ENCODE results near the gene CD63.

CD63 gene

DNA sequence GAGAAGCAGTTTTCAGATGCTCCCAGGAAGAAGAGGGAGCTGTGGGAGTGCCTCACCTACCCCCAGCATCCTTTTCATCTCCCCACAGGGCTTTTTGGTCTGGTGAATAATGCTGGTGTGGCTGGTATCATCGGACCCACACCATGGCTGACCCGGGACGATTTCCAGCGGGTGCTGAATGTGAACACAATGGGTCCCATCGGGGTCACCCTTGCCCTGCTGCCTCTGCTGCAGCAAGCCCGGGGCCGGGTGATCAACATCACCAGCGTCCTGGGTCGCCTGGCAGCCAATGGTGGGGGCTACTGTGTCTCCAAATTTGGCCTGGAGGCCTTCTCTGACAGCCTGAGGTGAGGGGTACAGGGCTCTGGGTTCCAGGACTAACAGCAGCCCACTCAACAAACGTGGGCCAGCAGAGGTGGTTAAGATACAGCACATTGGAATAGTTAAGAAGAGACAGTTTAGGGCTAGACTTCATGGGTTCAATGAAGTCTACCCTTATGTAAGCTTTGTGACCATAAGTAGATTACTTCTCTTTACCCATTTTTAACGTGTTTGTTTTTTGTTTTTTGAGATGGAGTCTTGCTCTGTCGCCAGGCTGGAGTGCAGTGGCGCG lies 7.1 kb downstream of the CD63 start:
- no peak for DNase-seq (ENCODE audit: extremely low spot score)
- ChIA-PET CTCF (interaction anchor here (1.5 to 1.6 kb wide), 2 partner anchors 16 to 40 kb away, joined by 6 to 9 read pairs; a partner anchor contains a TSS), POLR2A (interaction anchor here (0.5 to 1.3 kb wide), 2 partner anchors 12 to 63 kb away, joined by 3 read pairs; no protein-coding TSS in a partner anchor)
- TF ChIP-seq BHLHE40 (IDR thresholded peaks at IDR 0.05; ENCODE audit: borderline replicate concordance) (no peak), HDGF (IDR thresholded peaks at IDR 0.05; ENCODE audit: borderline replicate concordance) (no peak), SP1 (IDR thresholded peaks at IDR 0.05) (no peak), NFRKB (IDR thresholded peaks at IDR 0.05) (no peak), FOXA1 (IDR thresholded peaks at IDR 0.05) (no peak), ARNT (IDR thresholded peaks at IDR 0.05) (no peak), ELF4 (IDR thresholded peaks at IDR 0.05) (no peak)

DNA sequence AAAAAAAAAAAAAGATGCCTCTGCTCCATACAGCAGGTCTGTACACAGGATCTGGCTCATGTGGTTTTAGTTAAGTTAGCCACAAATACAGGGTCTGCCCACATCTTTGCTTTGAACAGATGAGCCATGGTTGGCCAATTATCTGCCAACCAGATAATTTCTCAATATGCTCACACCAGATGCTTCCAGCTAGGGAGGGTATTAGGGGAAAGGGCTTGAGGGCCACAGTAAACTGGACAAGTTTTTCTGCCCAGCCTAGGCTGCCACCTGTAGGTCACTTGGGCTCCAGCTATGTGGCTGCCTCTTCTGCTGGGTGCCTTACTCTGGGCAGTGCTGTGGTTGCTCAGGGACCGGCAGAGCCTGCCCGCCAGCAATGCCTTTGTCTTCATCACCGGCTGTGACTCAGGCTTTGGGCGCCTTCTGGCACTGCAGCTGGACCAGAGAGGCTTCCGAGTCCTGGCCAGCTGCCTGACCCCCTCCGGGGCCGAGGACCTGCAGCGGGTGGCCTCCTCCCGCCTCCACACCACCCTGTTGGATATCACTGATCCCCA lies 7.8 kb downstream of the CD63 start:
- ChIA-PET CTCF (interaction anchor here (1.5 to 1.6 kb wide), 2 partner anchors 17 to 39 kb away, joined by 6 to 9 read pairs; a partner anchor contains a TSS), POLR2A (interaction anchor here (0.7 to 1.3 kb wide), 4 partner anchors 9 to 74 kb away, joined by 3 to 4 read pairs (median 3); no protein-coding TSS in a partner anchor)
- TF ChIP-seq HDGF (IDR thresholded peaks at IDR 0.05; ENCODE audit: borderline replicate concordance) (no peak), FOXA1 (IDR thresholded peaks at IDR 0.05) (no peak)
- DNase-seq (ENCODE audit: extremely low spot score), result no peak

DNA sequence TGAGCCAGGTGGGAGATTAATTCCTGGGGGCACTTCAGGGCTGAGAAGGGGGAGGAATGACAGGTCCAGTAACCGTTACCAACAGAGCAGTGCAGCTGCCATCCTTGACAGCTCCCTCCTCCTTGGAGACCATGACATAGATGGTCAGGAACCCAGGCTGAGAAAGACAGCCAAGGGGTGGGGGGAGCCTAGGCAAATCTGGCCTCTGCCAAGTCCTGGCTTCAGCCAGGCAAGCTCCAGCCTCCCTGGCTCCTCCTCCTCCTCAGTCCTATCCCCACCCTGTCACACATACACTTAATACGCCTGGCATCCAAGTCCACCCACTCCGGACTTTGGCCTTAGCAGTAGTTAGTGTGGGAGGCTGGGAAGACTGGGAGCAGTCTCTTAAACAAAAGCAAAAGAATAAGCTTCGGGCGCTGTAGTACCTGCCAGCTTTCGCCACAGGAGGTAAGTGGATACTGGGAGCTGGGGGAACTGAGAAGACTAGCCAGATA lies 8.7 kb downstream of the CD63 start, which contains the start of gene RDH5:
Gene RDH5 (plus strand): TSS at position 323 of the 494 bp plus-strand sequence. CDS start 792 bp downstream, outside the sequence.
- TF ChIP-seq FOXA1 (IDR thresholded peaks at IDR 0.05), result no peak
- TF ChIP-seq FOXM1 (IDR thresholded peaks at IDR 0.05; ENCODE audit: borderline replicate concordance), result no peak
- no peak for TF ChIP-seq LEF1 (IDR thresholded peaks at IDR 0.05; ENCODE audit: borderline replicate concordance)
- no peak for TF ChIP-seq BHLHE40 (IDR thresholded peaks at IDR 0.05; ENCODE audit: borderline replicate concordance)
- no peak for TF ChIP-seq SUZ12 (IDR thresholded peaks at IDR 0.05)
- no peak for TF ChIP-seq NFRKB (IDR thresholded peaks at IDR 0.05)
- no peak for DNase-seq (ENCODE audit: extremely low spot score)
- POLR2A ChIA-PET, result interaction anchor here (0.8 to 5.4 kb wide), 6 partner anchors 9 to 109 kb away, joined by 3 to 30 read pairs (median 3); partner anchors contain the start of genes CD63 and DNAJC14
- CTCF ChIA-PET, result interaction anchor here (0.8 to 1.6 kb wide), 3 partner anchors 10 to 64 kb away, joined by 3 to 9 read pairs (median 3); a partner anchor contains a TSS

DNA sequence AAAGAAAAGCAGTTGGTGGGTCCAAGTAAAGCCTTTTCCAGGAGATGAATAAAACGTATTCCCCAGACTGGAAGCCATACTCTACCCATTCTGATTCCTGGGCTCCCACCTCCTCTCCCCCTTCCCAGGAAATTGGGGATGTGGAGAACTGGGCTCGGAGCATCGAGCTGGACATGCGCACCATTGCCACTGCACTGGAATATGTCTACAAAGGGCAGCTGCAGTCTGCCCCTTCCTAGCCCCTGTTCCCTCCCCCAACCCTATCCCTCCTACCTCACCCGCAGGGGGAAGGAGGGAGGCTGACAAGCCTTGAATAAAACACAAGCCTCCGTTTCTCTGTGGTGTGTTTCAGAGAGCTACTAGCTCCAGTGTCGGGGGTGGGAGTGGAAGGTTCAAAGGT lies 9.4 kb downstream of the CD63 start:
- CTCF ChIA-PET, result interaction anchor here (0.6 to 0.9 kb wide), 3 partner anchors 9 to 63 kb away, joined by 3 read pairs; partner anchors contain the start of gene ITGA7
- no peak for TF ChIP-seq ARNT (IDR thresholded peaks at IDR 0.05)
- no peak for TF ChIP-seq FOXA1 (IDR thresholded peaks at IDR 0.05)
- TF ChIP-seq L3MBTL2 (conservative IDR thresholded peaks at IDR 0.05), result no peak
- POLR2A ChIA-PET, result interaction anchor here (1.1 to 5.4 kb wide), 3 partner anchors 10 to 110 kb away, joined by 3 to 30 read pairs (median 6); partner anchors contain the start of genes CD63 and DNAJC14
- no peak for DNase-seq (ENCODE audit: extremely low spot score)

DNA sequence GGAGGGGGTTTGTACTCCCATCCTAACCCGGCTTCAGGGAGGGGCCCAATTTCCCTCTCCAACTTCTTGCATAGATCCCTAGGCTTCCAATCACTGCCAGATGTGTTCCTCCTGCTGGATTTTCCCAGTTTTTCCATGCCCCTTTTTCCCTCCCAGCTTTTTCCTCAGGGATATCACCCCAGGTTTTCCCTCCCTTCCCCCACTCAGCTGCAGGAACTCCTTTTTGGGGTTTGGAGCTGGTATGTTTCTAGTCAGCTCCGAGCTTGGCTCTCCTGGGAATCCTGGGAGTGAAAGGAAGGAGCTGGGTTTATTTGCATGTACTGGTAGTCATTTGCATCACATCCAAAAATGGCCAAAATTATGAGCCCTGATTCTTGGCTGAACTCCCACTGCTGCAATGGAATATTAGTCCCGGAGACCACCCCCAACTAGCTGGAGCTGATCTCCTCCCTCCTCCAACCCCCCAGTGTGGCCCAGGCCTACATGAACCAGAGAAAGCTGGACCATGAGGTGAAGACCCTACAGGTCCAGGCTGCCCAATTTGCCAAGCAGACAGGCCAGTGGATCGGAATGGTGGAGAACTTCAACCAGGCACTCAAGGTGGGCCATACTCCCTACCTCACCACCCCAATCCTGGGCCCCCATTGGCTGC lies 10.1 kb downstream of the CD63 start:
- ChIA-PET POLR2A (interaction anchor here (1.6 to 5.4 kb wide), 2 partner anchors 11 to 37 kb away, joined by 6 to 30 read pairs; partner anchors contain the start of gene CD63), CTCF (interaction anchor here (0.6 to 3.7 kb wide), 2 partner anchors 11 to 19 kb away, joined by 3 to 17 read pairs; partner anchors contain the start of gene ITGA7)
- no peak for TF ChIP-seq ELF4 (IDR thresholded peaks at IDR 0.05)
- TF ChIP-seq, protein P1, sequence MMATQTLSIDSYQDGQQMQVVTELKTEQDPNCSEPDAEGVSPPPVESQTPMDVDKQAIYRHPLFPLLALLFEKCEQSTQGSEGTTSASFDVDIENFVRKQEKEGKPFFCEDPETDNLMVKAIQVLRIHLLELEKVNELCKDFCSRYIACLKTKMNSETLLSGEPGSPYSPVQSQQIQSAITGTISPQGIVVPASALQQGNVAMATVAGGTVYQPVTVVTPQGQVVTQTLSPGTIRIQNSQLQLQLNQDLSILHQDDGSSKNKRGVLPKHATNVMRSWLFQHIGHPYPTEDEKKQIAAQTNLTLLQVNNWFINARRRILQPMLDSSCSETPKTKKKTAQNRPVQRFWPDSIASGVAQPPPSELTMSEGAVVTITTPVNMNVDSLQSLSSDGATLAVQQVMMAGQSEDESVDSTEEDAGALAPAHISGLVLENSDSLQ (IDR thresholded peaks at IDR 0.05), result no peak
- TF ChIP-seq CTBP1 (IDR thresholded peaks at IDR 0.05; ENCODE audit: borderline replicate concordance), result no peak
- TF ChIP-seq SP1 (IDR thresholded peaks at IDR 0.05), result no peak
- TF ChIP-seq L3MBTL2 (conservative IDR thresholded peaks at IDR 0.05), result no peak
- TF ChIP-seq FOXA1 (IDR thresholded peaks at IDR 0.05), result no peak
- TF ChIP-seq TARDBP (IDR thresholded peaks at IDR 0.05), result no peak
- TF ChIP-seq ARNT (IDR thresholded peaks at IDR 0.05), result no peak
- no peak for TF ChIP-seq FOXM1 (IDR thresholded peaks at IDR 0.05; ENCODE audit: borderline replicate concordance)
- TF ChIP-seq FOXK2 (IDR thresholded peaks at IDR 0.05), result no peak
- no peak for TF ChIP-seq ZNF384 (IDR thresholded peaks at IDR 0.05)
- TF ChIP-seq NFRKB (IDR thresholded peaks at IDR 0.05), result no peak
- no peak for DNase-seq (ENCODE audit: extremely low spot score)

DNA sequence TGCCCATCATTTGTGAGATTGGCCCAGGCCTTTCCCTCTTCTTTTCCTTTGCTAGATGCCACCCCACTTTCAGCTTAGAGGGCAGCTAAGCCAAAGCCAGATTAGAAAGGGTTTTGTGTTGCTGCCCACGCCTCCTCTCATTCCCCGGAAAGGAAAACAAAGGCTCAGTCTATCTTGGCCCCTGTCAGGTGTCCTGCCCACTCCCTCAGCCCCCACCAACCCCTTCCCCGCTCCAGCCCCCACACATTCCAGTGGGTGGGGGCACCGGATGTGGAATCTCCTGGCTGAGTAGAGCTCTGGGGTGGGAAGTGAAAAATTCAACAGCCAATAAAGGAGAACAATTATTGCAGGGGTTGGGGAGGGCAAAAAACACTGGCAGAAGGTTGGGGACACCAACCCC lies 10.8 kb downstream of the CD63 start:
- POLR2A ChIA-PET, result interaction anchor here (3.0 to 5.4 kb wide), 2 partner anchors 11 to 12 kb away, joined by 18 to 30 read pairs; partner anchors contain the start of gene CD63
- TF ChIP-seq TARDBP (IDR thresholded peaks at IDR 0.05) (no peak), NFRKB (IDR thresholded peaks at IDR 0.05) (no peak), ZNF384 (IDR thresholded peaks at IDR 0.05) (no peak), SUZ12 (IDR thresholded peaks at IDR 0.05) (no peak), FOXM1 (IDR thresholded peaks at IDR 0.05; ENCODE audit: borderline replicate concordance) (no peak), ARNT (IDR thresholded peaks at IDR 0.05) (no peak), CTBP1 (IDR thresholded peaks at IDR 0.05; ENCODE audit: borderline replicate concordance) (no peak), ELF4 (IDR thresholded peaks at IDR 0.05) (no peak), LEF1 (IDR thresholded peaks at IDR 0.05; ENCODE audit: borderline replicate concordance) (no peak), SP1 (IDR thresholded peaks at IDR 0.05) (no peak), BHLHE40 (IDR thresholded peaks at IDR 0.05; ENCODE audit: borderline replicate concordance) (no peak), L3MBTL2 (conservative IDR thresholded peaks at IDR 0.05) (no peak)
- TF ChIP-seq, protein P1 (IDR thresholded peaks at IDR 0.05), result no peak
- CTCF ChIA-PET, result interaction anchor here (1.2 to 3.7 kb wide), 2 partner anchors 12 to 20 kb away, joined by 3 to 17 read pairs; no protein-coding TSS in a partner anchor

More for the DNA sequence above, 10.8 kb downstream of the CD63 start:
- DNase-seq (ENCODE audit: extremely low spot score), result no peak
